ENCODE results near the gene DPPA2.

DNA sequence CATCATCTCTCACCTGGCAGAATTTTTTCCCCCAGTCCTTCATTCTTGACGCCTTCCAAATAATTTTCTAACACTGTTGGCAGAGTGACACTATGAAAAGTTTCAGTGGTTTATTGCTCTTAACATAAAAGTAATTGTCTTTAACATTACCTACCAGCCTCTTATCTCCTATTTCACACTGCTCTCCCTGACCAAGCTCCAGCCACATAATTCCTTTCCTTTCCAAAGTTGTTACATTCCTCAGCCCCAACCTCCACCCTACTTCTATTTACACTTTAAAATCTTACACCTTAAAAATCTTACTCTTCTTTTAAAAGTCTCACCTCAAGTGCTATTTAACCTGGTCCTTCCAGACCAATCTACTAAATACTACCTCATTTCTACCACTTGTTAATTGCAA lies 18.3 kb upstream of the DPPA2 start:
- TF ChIP-seq, protein P1, sequence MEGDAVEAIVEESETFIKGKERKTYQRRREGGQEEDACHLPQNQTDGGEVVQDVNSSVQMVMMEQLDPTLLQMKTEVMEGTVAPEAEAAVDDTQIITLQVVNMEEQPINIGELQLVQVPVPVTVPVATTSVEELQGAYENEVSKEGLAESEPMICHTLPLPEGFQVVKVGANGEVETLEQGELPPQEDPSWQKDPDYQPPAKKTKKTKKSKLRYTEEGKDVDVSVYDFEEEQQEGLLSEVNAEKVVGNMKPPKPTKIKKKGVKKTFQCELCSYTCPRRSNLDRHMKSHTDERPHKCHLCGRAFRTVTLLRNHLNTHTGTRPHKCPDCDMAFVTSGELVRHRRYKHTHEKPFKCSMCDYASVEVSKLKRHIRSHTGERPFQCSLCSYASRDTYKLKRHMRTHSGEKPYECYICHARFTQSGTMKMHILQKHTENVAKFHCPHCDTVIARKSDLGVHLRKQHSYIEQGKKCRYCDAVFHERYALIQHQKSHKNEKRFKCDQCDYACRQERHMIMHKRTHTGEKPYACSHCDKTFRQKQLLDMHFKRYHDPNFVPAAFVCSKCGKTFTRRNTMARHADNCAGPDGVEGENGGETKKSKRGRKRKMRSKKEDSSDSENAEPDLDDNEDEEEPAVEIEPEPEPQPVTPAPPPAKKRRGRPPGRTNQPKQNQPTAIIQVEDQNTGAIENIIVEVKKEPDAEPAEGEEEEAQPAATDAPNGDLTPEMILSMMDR (IDR thresholded peaks at IDR 0.05) = no peak
- TF ChIP-seq POLR2A (IDR thresholded peaks at IDR 0.05) = no peak

Measured in body of pancreas (tissue), 4 donors.